GM18870 (cell line): ENCODE data around the gene ZBTB7B.

ENCODE experiments used
- ATAC-seq: cut with Tn5 transposase; IDR thresholded peaks from one replicate; pipeline ENCODE4 v1.9.1; 2021; ENCODE audit warnings: moderate library complexity; ENCODE audit not compliant: unreplicated experiment

The ZBTB7B gene

GRCh38 chr1:155014709-155015508, 12.3 kb downstream of the ZBTB7B start:
- ATAC-seq, result no peak

DNA sequence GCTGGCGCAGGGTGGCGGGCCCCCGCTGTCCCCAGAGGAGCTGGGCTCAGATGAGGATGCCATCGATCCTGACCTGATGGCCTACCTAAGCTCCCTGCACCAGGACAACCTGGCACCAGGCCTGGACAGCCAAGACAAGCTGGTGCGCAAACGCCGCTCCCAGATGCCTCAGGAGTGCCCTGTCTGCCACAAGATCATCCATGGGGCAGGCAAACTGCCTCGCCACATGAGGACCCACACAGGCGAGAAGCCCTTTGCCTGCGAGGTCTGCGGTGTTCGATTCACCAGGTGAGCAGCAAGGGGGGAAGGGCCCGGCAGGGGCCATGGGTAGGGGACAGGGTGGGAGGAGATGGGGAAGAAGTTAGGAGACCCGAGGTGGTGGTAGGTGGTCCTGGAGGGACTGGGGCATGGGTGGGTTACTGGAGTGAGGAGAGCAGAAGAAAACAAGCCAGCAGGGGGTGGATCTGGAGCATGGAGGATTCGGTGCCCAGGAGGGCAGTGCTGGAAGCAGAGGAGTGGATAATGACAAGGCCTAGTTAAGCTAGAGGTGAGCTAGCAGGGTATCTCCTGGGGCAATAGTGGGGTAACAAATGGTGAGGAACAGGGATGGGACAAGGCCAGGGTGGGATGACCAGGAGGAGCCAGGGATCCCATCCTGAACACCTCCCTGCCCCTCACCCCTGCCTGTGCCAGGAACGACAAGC, 13.1 kb downstream of the ZBTB7B start:
- no peak for ATAC-seq

GRCh38 chr1:155016231-155016831, 13.7 kb downstream of the ZBTB7B start:
- no peak for ATAC-seq

DNA sequence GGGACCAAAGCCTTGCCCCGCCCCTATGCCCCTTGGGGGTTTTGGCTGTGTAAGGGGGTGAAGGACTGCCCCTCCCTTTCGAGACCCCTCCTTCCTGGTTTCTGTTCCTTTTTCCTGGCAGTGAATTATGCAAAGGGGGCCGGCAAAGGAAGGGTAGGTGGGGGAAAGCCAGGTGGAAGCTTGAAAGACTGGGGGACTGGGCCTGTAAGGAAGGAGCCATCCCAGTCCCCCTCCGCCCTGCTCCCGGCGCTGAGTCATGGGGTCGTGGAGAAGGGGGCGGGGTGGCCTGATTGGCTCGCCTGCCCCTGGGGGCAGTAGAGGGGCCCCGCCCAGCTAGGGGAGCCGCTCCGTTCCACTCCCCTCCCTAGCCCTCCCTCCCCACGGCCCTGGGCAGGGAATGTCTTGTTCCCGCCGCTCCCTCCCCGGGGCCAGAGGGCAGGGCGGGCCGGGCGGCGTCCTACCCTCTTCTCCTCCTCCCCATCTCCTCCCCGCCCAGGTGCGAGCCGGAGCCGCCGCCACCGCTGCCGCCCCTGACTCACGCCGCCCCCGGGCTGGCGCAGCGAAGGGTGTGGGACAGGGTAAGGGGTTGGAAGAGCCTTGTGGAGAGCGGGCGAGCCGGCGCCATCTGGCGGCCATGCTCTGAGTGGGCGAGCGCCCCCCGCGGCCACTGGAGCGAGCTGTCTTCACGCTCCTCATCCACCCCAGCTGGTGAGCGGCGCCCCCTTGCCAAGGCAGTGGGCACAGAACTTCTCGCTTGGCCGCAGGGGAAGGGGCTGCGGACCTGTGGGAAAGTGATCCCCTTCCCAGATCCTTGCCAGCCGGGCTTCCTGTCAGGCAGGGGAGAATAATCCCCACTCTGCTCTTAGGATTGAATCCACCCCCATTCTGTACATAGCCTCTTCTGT, 14.7 kb downstream of the ZBTB7B start:
- ATAC-seq, result peak; percentile 59

DNA sequence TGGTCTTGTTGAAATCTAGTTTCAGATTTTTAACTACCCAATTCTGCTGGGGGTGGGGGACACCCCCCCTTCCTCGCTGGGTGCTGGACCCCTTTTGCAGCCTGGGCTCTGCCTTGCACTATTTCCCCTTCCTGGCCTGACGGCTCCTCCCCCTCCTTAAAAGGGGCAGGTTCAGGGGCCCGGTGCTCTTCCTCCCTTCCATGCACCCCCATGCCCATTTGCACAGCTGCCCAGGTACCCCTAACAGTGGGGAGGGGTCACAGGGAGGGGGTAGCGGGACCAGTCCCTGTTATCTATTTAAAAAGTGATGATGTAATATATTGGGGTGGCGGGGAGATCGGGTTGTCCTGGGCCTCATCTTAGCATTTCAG, 15.3 kb downstream of the ZBTB7B start:
- ATAC-seq, result peak; percentile 4

GRCh38 chr1:155018617-155019348, 16.2 kb downstream of the ZBTB7B start:
- no peak for ATAC-seq

- no peak for ATAC-seq
These were observed 17.0 kb downstream of the ZBTB7B start for GRCh38 chr1:155019377-155020245.

- ATAC-seq, result no peak
These were observed 19.7 kb downstream of the ZBTB7B start for GRCh38 chr1:155022136-155022926.

DNA sequence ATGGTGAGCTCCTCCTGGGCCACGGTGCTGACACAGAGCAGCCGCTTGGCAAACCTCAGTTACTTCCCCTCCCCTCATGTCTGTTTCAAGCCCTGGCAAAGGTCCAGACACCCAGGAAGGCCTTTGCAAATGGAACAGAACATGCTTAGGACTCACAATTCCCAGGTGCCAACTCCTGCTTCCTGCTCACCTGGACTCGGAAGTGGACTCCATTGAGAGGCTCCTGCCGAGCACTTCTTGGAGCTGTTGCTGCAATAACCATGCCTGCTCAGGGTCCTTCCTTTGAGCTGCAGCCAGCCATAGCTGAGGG, 20.3 kb downstream of the ZBTB7B start:
- ATAC-seq, result no peak

DNA sequence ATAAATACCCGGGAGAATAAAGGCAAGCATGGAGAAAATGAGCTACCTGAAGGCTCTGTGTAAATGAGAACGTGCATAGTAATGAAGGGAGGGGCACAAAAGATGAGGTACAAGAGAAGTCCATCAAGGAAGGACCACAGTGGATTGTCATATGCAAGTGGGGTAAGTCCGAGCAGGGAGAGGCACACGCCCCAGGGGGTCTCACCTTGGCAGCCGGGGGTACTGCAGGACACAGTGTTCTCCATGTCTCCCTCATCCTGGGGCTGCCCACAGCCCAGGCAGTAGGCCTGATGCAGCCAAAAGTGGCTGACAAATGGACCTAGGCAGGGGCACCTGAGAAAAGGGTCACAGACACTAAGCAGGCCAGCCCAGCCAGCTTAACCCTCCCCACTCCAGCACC, 21.0 kb downstream of the ZBTB7B start:
- ATAC-seq, result no peak

DNA sequence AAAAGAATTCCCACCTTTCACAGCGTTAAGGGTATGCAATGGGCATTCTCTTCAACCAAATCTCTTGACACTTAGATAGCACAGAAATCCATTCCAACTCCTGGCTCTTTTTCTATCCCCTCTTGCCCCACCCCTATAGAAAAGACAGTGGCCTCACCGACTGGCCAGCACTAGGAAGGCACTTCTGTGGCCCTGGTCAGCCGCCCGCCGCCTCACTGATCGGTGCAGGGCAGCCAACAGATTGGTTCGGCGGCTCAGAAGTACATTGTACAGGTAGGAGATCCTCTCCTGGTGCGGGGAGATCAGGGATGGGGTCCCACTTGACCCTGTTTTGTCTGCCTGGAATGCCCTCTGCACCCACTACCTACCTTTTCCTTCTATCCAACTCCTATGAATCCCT, 21.7 kb downstream of the ZBTB7B start:
- no peak for ATAC-seq

DNA sequence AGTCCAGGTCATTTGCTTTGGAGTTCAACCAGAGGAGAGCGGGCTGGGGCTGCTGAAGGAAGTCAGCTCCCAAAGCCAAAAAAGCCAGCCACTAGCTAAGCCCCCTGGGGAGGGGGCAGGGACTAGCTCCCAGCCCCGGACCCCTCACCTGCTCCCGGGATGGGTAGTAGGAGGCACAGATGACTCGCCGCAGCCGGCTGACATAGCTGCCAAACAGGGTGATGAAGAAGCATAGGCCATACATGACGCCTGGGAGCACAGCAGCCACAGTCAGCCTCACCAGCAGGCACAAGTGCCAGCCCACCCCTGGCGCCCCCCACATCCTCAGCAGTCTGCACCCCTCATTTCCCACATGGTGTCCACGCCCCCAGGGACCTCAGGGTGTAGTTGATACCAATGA, 23.6 kb downstream of the ZBTB7B start:
- no peak for ATAC-seq

DNA sequence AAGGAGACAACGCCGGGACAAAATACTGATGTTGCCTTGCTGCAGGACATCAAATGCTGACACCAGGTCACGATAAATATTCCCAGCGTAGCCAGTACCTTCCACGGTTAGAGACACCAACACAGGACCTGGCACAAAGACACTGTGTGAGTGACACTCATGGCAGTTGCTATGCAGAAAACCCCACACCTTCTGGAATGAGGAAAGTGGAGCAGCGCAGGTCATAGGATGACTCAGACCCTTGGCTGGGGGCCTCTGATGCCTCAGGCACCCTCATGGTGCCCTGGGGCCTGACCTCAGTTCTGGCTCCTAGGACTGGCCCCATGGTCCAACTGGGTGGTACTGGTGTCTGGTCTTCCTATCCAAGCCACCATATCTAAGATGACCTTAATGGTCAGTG, 24.0 kb downstream of the ZBTB7B start:
- no peak for ATAC-seq

DNA sequence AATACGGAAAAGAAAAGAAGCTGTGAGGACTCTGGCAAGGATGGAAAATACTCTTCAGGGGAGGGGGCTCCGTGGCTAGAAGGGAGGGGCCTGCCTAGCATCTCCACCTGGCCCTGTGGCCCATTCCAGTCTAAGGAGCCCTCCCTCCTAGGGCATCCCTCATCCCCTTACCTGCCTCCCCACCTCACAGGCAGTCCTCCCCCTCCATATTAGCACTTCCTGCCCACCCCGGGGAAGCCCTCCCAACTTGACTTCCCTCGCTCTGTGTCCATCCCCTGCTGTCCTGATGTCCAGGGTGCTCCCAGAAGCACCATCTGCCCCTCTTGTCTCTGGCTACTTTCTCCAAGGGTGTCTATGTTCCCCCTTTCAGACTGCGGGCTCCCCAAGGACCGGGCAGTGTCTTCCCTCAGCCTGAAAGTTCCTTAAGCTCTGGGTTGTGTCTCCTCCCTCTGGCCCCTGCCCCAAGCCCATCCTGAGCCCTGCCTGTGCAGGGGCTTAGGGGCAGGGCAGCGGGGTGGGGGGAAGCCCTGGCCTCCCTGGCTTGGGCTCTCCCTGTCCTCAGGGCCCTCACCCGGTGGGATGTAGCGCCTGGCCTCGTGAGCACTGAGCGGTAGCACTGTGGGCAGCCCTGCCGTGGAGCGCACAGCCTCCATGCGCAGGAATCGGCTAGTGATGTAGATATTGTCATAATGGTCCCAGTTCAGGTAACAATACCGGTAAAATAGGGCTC, 27.1 kb downstream of the ZBTB7B start:
- ATAC-seq, result no peak

- ATAC-seq, result no peak
These were observed 27.7 kb downstream of the ZBTB7B start for GRCh38 chr1:155030243-155030795.

DNA sequence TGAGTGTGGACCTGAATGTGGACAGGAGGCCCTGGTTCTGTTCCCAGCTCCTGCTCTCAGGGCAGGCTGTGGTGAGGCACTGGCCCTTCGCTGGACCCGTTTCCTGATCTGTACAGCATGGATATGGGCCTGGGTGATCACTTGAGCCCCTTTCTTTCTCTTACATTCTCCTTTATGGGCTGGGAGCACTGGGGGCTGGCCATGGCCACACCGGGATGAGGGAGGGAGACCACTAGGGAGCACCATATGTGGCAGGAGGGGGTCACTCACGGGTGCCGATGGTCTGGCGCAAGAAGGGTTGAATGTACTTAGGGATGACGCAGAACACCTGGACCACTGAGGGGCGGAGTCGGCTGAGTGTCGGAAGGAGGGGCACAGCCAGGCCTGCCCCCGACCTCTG, 28.3 kb downstream of the ZBTB7B start:
- no peak for ATAC-seq

DNA sequence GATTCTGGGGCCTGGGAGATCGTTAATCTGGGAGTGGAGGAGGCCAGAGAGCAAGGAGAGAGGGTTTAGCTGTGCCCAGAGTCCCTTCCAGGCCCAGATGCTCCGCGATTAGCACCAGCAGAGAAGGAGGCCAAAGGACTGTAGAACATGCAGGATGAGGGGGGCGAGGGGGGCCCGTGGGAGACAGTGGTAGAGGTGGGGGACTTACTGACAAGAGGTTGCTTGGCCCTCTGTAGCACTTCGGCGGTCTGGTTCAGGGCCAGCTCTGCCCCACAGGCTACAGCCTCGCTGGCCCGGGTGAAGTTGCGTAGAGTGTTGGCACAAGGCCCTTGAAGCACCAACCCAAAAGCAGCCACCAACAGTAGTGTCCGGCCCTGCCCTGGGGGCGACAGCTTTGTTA, 30.3 kb downstream of the ZBTB7B start:
- no peak for ATAC-seq

GRCh38 chr1:155033524-155033923, 30.9 kb downstream of the ZBTB7B start, which contains the start of the genes DCST1 and DCST2:
DCST1 (plus strand) TSS chr1:155033824; CDS start chr1:155034037, 213 bp downstream.
DCST2 (minus strand) TSS chr1:155033781; CDS start chr1:155033701, 80 bp downstream.
- ATAC-seq, result no peak
